Neural cell (in vitro differentiated cells): ENCODE measurements around the gene COLQ. TPM values are rescaled to one million over a fixed set of nuclear protein-coding genes. Genes with fewer than 3 reads are reported as not detected.

ENCODE experiments used
- H2AFZ ChIP-seq: fragments of 200-600, 300-800 bp; sonication (generic), shearing (Covaris generic); 2 replicates; pipeline ENCODE4 v1.6.0; 2014; ENCODE audit warnings: low read depth, mild to moderate bottlenecking, antibody characterized with exemption, low read length, moderate library complexity
- H3F3A ChIP-seq: fragments of 200-600 bp; shearing (Covaris generic); 2 replicates; pipeline ENCODE4 v1.6.1; 2016; ENCODE audit warnings: mild to moderate bottlenecking, moderate library complexity, mixed read lengths, antibody characterized with exemption, low read length; ENCODE audit not compliant: insufficient read depth, poor library complexity, severe bottlenecking
- H3K27ac ChIP-seq: fragments of 200-600, 300-800 bp; sonication (generic), shearing (Covaris generic); 2 replicates; pipeline ENCODE4 v1.5.1; 2014; ENCODE audit warnings: mild to moderate bottlenecking, low read length, moderate library complexity
- H3K27me3 ChIP-seq: fragments of 300-800, 200-600 bp; sonication (generic), shearing (Covaris generic); 2 replicates; pipeline ENCODE4 v1.6.0; 2014; ENCODE audit warnings: mild to moderate bottlenecking, low read depth, low read length, moderate library complexity; ENCODE audit not compliant: insufficient read depth
- H3K36me3 ChIP-seq: fragments of 300-800, 200-600 bp; sonication (generic), shearing (Covaris generic); 2 replicates; pipeline ENCODE4 v1.5.1; 2014; ENCODE audit warnings: mild to moderate bottlenecking, antibody characterized with exemption, low read length, moderate library complexity; ENCODE audit not compliant: insufficient read depth
- H3K4me2 ChIP-seq: fragments of 300-800, 200-600 bp; sonication (generic), shearing (Covaris generic); 2 replicates; pipeline ENCODE4 v1.6.0; 2014; ENCODE audit warnings: mild to moderate bottlenecking, low read length
- H3K4me3 ChIP-seq: fragments of 300-800, 200-600 bp; sonication (generic), shearing (Covaris generic); 2 replicates; pipeline ENCODE4 v1.5.1; 2014; ENCODE audit warnings: mild to moderate bottlenecking, low read length, moderate library complexity
- H3K79me2 ChIP-seq: fragments of 200-600 bp; shearing (Covaris generic); replicated peaks from 2 replicates; pipeline ENCODE4 v1.6.0; 2014; ENCODE audit warnings: mild to moderate bottlenecking, low read length, moderate library complexity; ENCODE audit not compliant: insufficient read depth
- H3K9ac ChIP-seq: fragments of 300-800, 200-600 bp; sonication (generic), shearing (Covaris generic); 2 replicates; pipeline ENCODE4 v1.6.1; 2016; ENCODE audit warnings: mild to moderate bottlenecking, low read length, mixed read lengths
- H3K9me2 ChIP-seq: fragments of 200-600 bp; shearing (Covaris generic); 2 replicates; pipeline ENCODE4 v1.6.1; 2016; ENCODE audit warnings: mild to moderate bottlenecking, low read length, mixed read lengths; ENCODE audit not compliant: insufficient read depth
- H3K9me3 ChIP-seq: fragments of 200-600, 300-800 bp; sonication (generic), shearing (Covaris generic); 2 replicates; pipeline ENCODE4 v1.6.1; 2016; ENCODE audit warnings: mild to moderate bottlenecking, mixed run types, low read length, moderate library complexity, mixed read lengths
- H4K20me1 ChIP-seq: fragments of 200-600 bp; shearing (Covaris generic); 2 replicates; pipeline ENCODE4 v1.6.1; 2016; ENCODE audit warnings: mild to moderate bottlenecking, mixed run types; ENCODE audit not compliant: insufficient read depth
- CTCF ChIP-seq: fragments of 450-650 bp; IDR thresholded peaks from 2 replicates; pipeline ENCODE4 v1.5.1; 2014; ENCODE audit warnings: antibody characterized with exemption, mild to moderate bottlenecking, moderate library complexity; ENCODE audit not compliant: poor library complexity, severe bottlenecking
- EP300 ChIP-seq: fragments of 450-650 bp; conservative IDR thresholded peaks from 2 replicates; pipeline ENCODE4 v1.6.1; 2014; ENCODE audit warnings: antibody characterized with exemption, mild to moderate bottlenecking, moderate library complexity; ENCODE audit not compliant: poor library complexity, severe bottlenecking
- EZH2 ChIP-seq: fragments of 200-600, 300-800 bp; shearing (Covaris generic), sonication (generic); IDR thresholded peaks from 2 replicates; pipeline ENCODE4 v1.6.1; 2014; ENCODE audit warnings: antibody characterized with exemption, low read length, borderline replicate concordance, mild to moderate bottlenecking; ENCODE audit not compliant: insufficient read depth, poor library complexity, severe bottlenecking
- MXI1 ChIP-seq: fragments of 450-650 bp; conservative IDR thresholded peaks from 2 replicates; pipeline ENCODE4 v1.6.1; 2014; ENCODE audit warnings: antibody characterized with exemption, mild to moderate bottlenecking; ENCODE audit not compliant: poor library complexity, severe bottlenecking
- POLR2AphosphoS5 ChIP-seq: IDR thresholded peaks from 2 replicates; pipeline ENCODE4 v1.6.1; 2012
- RAD21 ChIP-seq: fragments of 450-650 bp; conservative IDR thresholded peaks from 2 replicates; pipeline ENCODE4 v1.6.1; 2014; ENCODE audit warnings: antibody characterized with exemption, mild to moderate bottlenecking, moderate library complexity
- REST ChIP-seq: IDR thresholded peaks from 2 replicates; pipeline ENCODE4 v1.6.1; 2012; ENCODE audit warnings: borderline replicate concordance
- SMC3 ChIP-seq: fragments of 450-650 bp; conservative IDR thresholded peaks from 2 replicates; pipeline ENCODE4 v1.6.1; 2014; ENCODE audit warnings: antibody characterized with exemption, mild to moderate bottlenecking, moderate library complexity; ENCODE audit not compliant: poor library complexity
- TAF1 ChIP-seq: IDR thresholded peaks from 2 replicates; pipeline ENCODE4 v1.6.1; 2012; ENCODE audit warnings: low read depth
- polyA minus RNA-seq: library from RNA; depleted of rRNA, polyadenylated mRNA; stranded (reverse); fragments of >200 nt; gene quantifications from 2 replicates; pipeline ENCODE4 v1.2.3, GENCODE V29; 2014
- polyA plus RNA-seq: library from polyadenylated mRNA; depleted of rRNA; stranded (reverse); fragments of >200 nt; gene quantifications from 2 replicates; pipeline ENCODE4 v1.2.3, GENCODE V29; 2014

The COLQ gene
- 9.5 and 9.7 TPM in 2 replicates for polyA plus RNA-seq
- polyA minus RNA-seq: 4.1 and 5.1 TPM in 2 replicates

DNA sequence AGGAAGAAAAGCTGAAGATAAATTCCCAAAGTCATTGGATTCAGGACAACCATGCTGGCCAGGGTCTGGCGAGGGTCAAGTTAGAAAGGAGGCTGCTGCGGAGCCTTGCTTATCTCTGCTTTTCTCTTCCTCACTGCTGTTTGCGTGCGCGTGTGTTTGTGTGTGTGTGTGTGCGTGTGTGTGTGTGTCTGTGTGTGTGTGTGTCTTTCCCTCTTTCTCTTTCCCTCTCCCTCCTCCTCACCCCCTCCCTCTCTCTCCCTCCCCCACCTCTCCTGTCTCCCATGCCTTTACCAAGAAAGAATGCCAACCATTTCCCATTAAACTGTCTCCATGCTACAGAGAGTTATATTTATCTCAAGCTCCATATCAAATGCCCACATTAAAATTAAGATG, at the start of gene COLQ:
Gene COLQ, minus strand, starts transcription at position 134 of the 393 bp plus-strand sequence. Its CDS starts 81 bp downstream, at position 53.
- H3K9ac ChIP-seq: no peak within 1 kb of the TSS
- H3K27me3 ChIP-seq: no peaks in the 10 kb centered on the region
- no peaks in the 10 kb centered on the region for H4K20me1 ChIP-seq
- no peak within 1 kb of the TSS for H3K27ac ChIP-seq
- no peak within 1 kb of the TSS for H3K4me2 ChIP-seq
- no peaks in the 10 kb centered on the region for H3K79me2 ChIP-seq
- no peaks in the 10 kb centered on the region for H3K36me3 ChIP-seq
- H3K9me3 ChIP-seq: no peaks in the 10 kb centered on the region
- H3F3A ChIP-seq: no peaks in the 10 kb centered on the region
- H2AFZ ChIP-seq: no peak within 1 kb of the TSS
- H3K9me2 ChIP-seq: no peaks in the 10 kb centered on the region
- H3K4me3 ChIP-seq: no peak within 1 kb of the TSS
- TF ChIP-seq POLR2AphosphoS5 (no peak), REST (no peak), RAD21 (no peak)

- Histone ChIP-seq H3K4me2 (no peak overlapping the region), H3K4me3 (no peak overlapping the region)
- TF ChIP-seq TAF1 (no peak), MXI1 (no peak), RAD21 (no peak), SMC3 (no peak)
These were observed 41.7 kb upstream of the COLQ start for GRCh38 chr3:15563190-15563589.

DNA sequence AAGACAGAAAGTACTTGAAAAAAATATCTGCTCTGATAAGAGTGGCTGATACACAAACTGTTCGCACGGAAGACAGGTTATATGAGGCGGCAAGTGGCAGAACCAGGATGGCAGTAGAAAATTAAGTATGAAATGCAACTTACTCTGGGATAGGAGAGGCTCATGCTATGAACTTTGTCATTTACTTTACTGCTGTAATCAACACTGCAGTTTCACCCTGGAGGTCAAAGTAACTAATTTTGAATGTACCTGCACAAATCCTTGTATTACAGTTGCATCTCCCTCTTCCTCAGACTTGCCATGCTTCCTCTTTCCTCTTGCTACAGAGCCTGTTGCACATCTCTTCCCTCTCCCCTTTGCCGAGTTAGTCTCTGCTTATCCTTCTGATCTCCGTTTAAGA, 41.1 kb upstream of the COLQ start:
- H3K79me2 ChIP-seq: no peaks in the 10 kb centered on the region
- H3K27me3 ChIP-seq: no peaks in the 10 kb centered on the region
- H4K20me1 ChIP-seq: no peaks in the 10 kb centered on the region
- H3K27ac ChIP-seq: no peak overlapping the region
- H3K4me2 ChIP-seq: no peak overlapping the region
- TF ChIP-seq EP300 (no peak), RAD21 (no peak), MXI1 (no peak), POLR2AphosphoS5 (no peak), CTCF (no peak), SMC3 (no peak), REST (no peak), EZH2 (no peak), TAF1 (no peak)
- peaks cover 5% of the 10 kb centered on the region for H3K36me3 ChIP-seq
- H3K9me3 ChIP-seq: no peaks in the 10 kb centered on the region
- H3K9ac ChIP-seq: no peak overlapping the region
- H3K9me2 ChIP-seq: no peaks in the 10 kb centered on the region
- H3K4me3 ChIP-seq: no peak overlapping the region
- no peaks in the 10 kb centered on the region for H3F3A ChIP-seq
- no peak overlapping the region for H2AFZ ChIP-seq

More at GRCh38 chr3:15563190-15563589, 41.7 kb upstream of the COLQ start:
- H3K27ac ChIP-seq: no peak overlapping the region
- H4K20me1 ChIP-seq: no peaks in the 10 kb centered on the region
- H3K79me2 ChIP-seq: no peaks in the 10 kb centered on the region
- H3K36me3 ChIP-seq: peaks cover 5% of the 10 kb centered on the region
- no peaks in the 10 kb centered on the region for H3F3A ChIP-seq
- no peaks in the 10 kb centered on the region for H3K9me2 ChIP-seq
- no peaks in the 10 kb centered on the region for H3K27me3 ChIP-seq
- no peaks in the 10 kb centered on the region for H3K9me3 ChIP-seq
- no peak overlapping the region for H3K9ac ChIP-seq
- H2AFZ ChIP-seq: no peak overlapping the region
